ENCODE data around the gene TULP3. TPM values are rescaled to one million over a fixed set of nuclear protein-coding genes. Genes with fewer than 3 reads are reported as not detected.

Gene TULP3
- total and polyA plus RNA-seq, 10 of the 15 experiments (the other 5 are each of a cell fraction or from before 2014, with no cell fraction given) = 3.1 to 10.4 (median 8.1) TPM

DNA sequence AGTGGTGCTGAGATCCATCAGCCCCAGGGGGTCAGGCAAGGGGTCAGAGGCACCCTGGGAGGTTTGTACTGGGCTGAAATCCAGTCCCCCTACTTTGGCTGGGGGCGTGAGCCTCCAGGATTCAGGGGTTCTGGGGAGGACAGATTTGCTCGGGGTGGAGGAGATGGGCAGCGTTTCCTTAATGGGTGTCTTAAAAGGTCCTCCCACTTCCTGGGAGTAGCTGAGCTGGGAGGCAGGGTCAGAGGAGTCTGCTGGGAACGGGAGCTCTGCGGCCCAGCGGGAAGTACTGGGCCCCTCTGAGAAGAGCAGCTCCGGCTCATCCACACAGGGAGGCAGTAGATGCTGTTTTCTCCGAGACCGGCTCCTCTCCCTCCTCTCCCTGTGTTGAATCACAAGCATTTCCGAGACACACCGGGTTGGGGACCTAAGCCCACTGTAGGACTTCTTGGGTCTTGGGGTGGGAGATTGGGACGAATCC is 31.7 kb upstream of the TULP3 start:
- Histone ChIP-seq H3K27ac (ENCODE audit: control insufficient read depth, insufficient read depth) (no peak overlapping the region), H3K4me2 (ENCODE audit: control insufficient read depth, insufficient read depth) (no peak overlapping the region), H4K20me1 (ENCODE audit: control insufficient read depth, insufficient read depth) (no peaks in the 10 kb centered on the region), H3K9me3 (replicated peaks; ENCODE audit: control insufficient read depth, insufficient read depth, low read length) (no peaks in the 10 kb centered on the region), H3K79me2 (ENCODE audit: control insufficient read depth, insufficient read depth, low read length) (no peaks in the 10 kb centered on the region), H3K4me1 (ENCODE audit: control insufficient read depth, insufficient read depth, low read length) (no peaks in the 10 kb centered on the region), H3K4me3 (no peak overlapping the region), H3K36me3 (ENCODE audit: control insufficient read depth in 2 of 2, insufficient read depth in 2 of 2, low read length in 1 of 2) (peaks cover 16 to 17% of the 10 kb centered on the region in 2 experiments; a peak in 3 of 4 replicates), H2AFZ (ENCODE audit: control insufficient read depth, low read depth, low read length) (no peak overlapping the region), H3K9ac (ENCODE audit: control insufficient read depth, insufficient read depth, low read length) (no peak overlapping the region), H3K27me3 (replicated peaks in 1 of 2; ENCODE audit: control insufficient read depth in 2 of 2, insufficient read depth in 2 of 2, low read length in 1 of 2) (no peaks in the 10 kb centered on the region)
- ChIA-PET POLR2A (no interaction called here), SMC1A (ENCODE audit: uncharacterized antibody, unreplicated experiment) (interaction anchor here (1.6 kb wide), 1 partner anchor 15 kb away, joined by 3 read pairs; no protein-coding TSS in a partner anchor), RAD21 (ENCODE audit: unreplicated experiment) (no interaction called here), CTCF (no interaction called here)
- DNase-seq (ENCODE audit: low read depth, low spot score) (no peak), FAIRE-seq (no peak), ATAC-seq (no peak)
- in situ Hi-C loops (cut with MboI) = no loop called here
- 97% methylated on average over 12 of the region's 12 CpGs for WGBS (ENCODE audit: insufficient coverage, insufficient replicate concordance, low lambda C conversion rate, missing lambda C conversion rate)
- intact Hi-C loops (cut with micrococcal nuclease; ENCODE audit: unreplicated experiment) = no loop called here
- no TSS peak for BruUV-seq (replicated peaks)
- TF ChIP-seq CBX5 (IDR thresholded peaks at IDR 0.05; ENCODE audit: low read depth) (no peak), GABPA (IDR thresholded peaks at IDR 0.05; ENCODE audit: low read depth) (no peak), CBX3 (IDR thresholded peaks at IDR 0.05; ENCODE audit: borderline replicate concordance, low read depth) (no peak), BMI1 (IDR thresholded peaks at IDR 0.05; ENCODE audit: borderline replicate concordance) (no peak), SMAD5 (IDR thresholded peaks at IDR 0.05; ENCODE audit: low read depth) (no peak), MEF2B (IDR thresholded peaks at IDR 0.05; ENCODE audit: partially characterized antibody, poor library complexity, severe bottlenecking) (no peak), RBBP5 (conservative IDR thresholded peaks at IDR 0.05) (no peak), GATAD2B (conservative IDR thresholded peaks at IDR 0.05; ENCODE audit: low read depth) (no peak), HDAC6 (IDR thresholded peaks at IDR 0.05; ENCODE audit: unreplicated experiment) (no peak), ZZZ3 (IDR thresholded peaks at IDR 0.05; ENCODE audit: control insufficient read depth, insufficient read length, low read depth) (no peak)
- TF ChIP-seq, protein P1, sequence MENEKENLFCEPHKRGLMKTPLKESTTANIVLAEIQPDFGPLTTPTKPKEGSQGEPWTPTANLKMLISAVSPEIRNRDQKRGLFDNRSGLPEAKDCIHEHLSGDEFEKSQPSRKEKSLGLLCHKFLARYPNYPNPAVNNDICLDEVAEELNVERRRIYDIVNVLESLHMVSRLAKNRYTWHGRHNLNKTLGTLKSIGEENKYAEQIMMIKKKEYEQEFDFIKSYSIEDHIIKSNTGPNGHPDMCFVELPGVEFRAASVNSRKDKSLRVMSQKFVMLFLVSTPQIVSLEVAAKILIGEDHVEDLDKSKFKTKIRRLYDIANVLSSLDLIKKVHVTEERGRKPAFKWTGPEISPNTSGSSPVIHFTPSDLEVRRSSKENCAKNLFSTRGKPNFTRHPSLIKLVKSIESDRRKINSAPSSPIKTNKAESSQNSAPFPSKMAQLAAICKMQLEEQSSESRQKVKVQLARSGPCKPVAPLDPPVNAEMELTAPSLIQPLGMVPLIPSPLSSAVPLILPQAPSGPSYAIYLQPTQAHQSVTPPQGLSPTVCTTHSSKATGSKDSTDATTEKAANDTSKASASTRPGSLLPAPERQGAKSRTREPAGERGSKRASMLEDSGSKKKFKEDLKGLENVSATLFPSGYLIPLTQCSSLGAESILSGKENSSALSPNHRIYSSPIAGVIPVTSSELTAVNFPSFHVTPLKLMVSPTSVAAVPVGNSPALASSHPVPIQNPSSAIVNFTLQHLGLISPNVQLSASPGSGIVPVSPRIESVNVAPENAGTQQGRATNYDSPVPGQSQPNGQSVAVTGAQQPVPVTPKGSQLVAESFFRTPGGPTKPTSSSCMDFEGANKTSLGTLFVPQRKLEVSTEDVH (IDR thresholded peaks at IDR 0.05; ENCODE audit: low read depth, partially characterized antibody) = no peak
- TF ChIP-seq, protein P2, sequence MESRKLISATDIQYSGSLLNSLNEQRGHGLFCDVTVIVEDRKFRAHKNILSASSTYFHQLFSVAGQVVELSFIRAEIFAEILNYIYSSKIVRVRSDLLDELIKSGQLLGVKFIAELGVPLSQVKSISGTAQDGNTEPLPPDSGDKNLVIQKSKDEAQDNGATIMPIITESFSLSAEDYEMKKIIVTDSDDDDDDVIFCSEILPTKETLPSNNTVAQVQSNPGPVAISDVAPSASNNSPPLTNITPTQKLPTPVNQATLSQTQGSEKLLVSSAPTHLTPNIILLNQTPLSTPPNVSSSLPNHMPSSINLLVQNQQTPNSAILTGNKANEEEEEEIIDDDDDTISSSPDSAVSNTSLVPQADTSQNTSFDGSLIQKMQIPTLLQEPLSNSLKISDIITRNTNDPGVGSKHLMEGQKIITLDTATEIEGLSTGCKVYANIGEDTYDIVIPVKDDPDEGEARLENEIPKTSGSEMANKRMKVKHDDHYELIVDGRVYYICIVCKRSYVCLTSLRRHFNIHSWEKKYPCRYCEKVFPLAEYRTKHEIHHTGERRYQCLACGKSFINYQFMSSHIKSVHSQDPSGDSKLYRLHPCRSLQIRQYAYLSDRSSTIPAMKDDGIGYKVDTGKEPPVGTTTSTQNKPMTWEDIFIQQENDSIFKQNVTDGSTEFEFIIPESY (IDR thresholded peaks at IDR 0.05) = no peak
- TF ChIP-seq, protein P3, sequence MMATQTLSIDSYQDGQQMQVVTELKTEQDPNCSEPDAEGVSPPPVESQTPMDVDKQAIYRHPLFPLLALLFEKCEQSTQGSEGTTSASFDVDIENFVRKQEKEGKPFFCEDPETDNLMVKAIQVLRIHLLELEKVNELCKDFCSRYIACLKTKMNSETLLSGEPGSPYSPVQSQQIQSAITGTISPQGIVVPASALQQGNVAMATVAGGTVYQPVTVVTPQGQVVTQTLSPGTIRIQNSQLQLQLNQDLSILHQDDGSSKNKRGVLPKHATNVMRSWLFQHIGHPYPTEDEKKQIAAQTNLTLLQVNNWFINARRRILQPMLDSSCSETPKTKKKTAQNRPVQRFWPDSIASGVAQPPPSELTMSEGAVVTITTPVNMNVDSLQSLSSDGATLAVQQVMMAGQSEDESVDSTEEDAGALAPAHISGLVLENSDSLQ (IDR thresholded peaks at IDR 0.05) = no peak
- TF ChIP-seq, protein P4, sequence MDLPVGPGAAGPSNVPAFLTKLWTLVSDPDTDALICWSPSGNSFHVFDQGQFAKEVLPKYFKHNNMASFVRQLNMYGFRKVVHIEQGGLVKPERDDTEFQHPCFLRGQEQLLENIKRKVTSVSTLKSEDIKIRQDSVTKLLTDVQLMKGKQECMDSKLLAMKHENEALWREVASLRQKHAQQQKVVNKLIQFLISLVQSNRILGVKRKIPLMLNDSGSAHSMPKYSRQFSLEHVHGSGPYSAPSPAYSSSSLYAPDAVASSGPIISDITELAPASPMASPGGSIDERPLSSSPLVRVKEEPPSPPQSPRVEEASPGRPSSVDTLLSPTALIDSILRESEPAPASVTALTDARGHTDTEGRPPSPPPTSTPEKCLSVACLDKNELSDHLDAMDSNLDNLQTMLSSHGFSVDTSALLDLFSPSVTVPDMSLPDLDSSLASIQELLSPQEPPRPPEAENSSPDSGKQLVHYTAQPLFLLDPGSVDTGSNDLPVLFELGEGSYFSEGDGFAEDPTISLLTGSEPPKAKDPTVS (IDR thresholded peaks at IDR 0.05; ENCODE audit: low read depth, low read length) = no peak
